Embryonic facial prominence (tissue), 1 donor: ENCODE data around the gene ZNF804A.

Experiments
- DNase-seq: peaks from one replicate; pipeline ENCODE4 v3.0.0-alpha.2; 2016; ENCODE audit errors: extremely low spot score

Gene ZNF804A

DNA sequence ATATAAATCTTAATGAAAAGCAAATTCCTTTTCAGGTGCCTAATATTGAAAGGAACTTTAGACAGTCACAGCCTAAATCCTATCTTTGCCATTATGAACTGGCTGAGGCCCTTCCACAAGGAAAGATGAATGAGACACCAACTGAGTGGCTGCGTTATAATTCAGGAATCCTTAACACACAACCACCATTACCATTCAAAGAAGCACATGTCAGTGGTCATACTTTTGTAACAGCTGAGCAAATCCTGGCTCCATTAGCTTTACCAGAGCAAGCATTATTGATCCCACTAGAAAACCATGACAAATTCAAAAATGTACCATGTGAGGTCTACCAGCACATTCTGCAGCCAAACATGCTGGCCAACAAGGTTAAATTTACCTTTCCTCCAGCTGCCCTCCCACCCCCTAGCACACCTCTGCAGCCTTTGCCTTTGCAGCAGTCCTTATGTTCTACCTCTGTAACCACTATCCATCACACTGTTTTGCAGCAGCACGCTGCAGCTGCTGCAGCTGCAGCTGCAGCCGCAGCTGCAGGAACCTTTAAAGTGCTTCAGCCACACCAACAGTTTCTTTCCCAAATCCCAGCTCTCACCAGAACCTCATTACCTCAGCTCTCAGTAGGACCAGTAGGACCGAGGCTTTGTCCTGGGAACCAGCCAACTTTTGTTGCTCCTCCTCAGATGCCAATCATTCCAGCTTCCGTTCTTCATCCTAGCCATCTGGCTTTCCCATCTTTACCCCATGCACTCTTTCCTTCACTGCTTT, 340.1 kb downstream of the ZNF804A start:
- no peak for DNase-seq

DNA sequence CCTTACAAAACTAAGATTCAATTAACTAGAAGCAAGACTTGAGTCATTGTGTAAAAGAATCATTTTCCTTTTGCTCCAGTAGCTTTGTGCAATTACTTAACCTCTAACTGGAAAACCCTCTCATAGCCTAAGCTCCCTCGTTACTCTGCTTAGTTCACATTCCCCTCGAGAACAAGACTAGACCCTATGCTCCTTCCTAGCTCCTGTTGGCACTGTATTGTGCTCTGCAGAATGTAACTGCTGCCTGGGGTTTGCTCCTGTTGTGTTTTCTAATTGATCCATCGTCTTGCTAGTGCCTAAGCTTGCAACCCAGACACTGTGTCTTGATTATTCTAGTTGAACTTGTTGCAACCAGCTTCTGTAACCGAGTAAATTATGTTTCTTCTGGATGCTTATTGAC, 347.0 kb downstream of the ZNF804A start:
- DNase-seq, result no peak

DNA sequence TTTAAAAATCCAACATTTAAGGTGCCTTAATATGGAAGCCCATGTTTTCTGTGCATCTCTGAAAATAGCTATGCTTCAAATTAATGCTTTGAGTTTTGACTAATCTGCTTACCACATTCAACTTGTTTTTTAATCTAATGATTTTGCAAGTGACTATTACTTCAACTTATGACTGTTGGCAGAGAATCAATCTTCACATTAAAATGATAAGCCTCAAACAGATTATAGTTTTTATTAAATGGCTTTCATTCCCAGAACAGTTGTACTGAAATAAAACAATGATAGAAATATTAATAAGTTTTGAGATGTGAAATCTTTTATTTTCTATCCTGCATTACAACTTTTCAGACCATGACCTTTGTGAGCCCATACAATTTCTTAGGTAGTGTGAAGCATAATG, 347.5 kb downstream of the ZNF804A start:
- no peak for DNase-seq

DNA sequence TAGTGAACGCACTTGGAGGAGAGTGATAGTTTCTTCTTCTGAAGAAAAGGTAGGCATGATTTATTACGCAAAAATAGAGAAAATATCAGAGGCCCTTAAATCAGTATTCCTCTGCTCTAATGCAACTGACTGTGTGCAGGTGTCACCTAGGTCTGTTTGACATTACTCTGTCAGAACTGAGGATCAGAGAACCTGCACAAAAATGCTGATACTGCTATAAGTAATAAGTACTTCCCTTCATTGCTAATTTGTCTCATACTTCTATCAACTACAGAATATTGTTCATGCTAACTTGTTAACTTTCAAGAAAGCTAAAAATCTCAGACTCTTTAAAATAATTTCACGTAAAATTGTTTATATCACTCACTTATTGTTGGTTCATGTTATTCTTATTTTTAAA, 358.5 kb downstream of the ZNF804A start:
- DNase-seq, result no peak

DNA sequence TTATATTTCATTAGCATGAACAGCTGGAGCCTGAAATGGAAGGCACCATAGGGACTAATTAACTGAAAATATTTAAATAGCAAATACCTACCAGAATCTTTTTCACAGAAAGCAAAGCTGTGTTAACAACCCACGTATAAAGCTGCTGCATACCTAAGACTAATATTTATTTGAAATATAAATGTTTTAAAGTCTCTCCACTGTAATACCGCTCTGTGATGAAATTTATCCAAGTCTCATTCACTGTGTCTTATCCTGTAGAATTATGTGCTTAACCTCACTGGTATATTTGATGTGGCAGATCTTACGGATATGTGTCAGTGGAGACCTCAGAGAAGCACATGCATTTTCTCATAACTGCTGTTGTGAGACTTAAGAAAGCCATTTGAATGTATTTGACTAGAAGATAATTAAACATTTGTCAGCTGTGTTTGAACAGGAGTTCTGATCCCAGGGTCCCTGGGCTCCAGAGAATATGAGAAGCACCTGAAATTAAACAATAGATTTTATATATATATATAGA, 373.3 kb downstream of the ZNF804A start:
- no peak for DNase-seq
